WTC11 (cell line): ENCODE results near the gene IL16. TPM values are rescaled to one million over a fixed set of nuclear protein-coding genes. Genes with fewer than 3 reads are reported as not detected.

Source experiments
- ATAC-seq: fragments of 200-7000 bp; cut with Tn5 transposase; 2 replicates; pipeline ENCODE4 v1.10.0; 2021; ENCODE audit warnings: mild to moderate bottlenecking, moderate library complexity
- CTCF ChIA-PET: fragments of 300-600 bp; sonication (Branson Sonifier 250); formaldehyde crosslinking; loops from one replicate; lab custom pipeline; 2021; ENCODE audit warnings: antibody characterized with exemption; lab: Charles Lee
- POLR2A ChIA-PET: fragments of 350-600 bp; sonication (Branson Sonifier 250); formaldehyde crosslinking; loops from one replicate; lab custom pipeline; 2021; ENCODE audit warnings: antibody characterized with exemption; lab: Charles Lee
- DNase-seq: peaks from one replicate; pipeline ENCODE4 v3.0.0; 2021; ENCODE audit warnings: low spot score
- H3K27ac Mint-ChIP-seq: 2 replicates; pipeline ENCODE4 v1.8.0; 2021; ENCODE audit warnings: mixed read lengths
- H3K27me3 Mint-ChIP-seq: 2 replicates; pipeline ENCODE4 v1.8.0; 2021; ENCODE audit warnings: low read depth, mild to moderate bottlenecking, moderate library complexity, mixed read lengths
- H3K36me3 Mint-ChIP-seq: 2 replicates; pipeline ENCODE4 v1.8.0; 2021; ENCODE audit warnings: mixed read lengths
- H3K4me1 Mint-ChIP-seq: 2 replicates; pipeline ENCODE4 v1.8.0; 2022; ENCODE audit warnings: mixed read lengths
- H3K4me3 Mint-ChIP-seq: 2 replicates; pipeline ENCODE4 v1.8.0; 2021; ENCODE audit warnings: mild to moderate bottlenecking, moderate library complexity, mixed read lengths
- H3K9me3 Mint-ChIP-seq: 2 replicates; pipeline ENCODE4 v1.8.0; 2021; ENCODE audit warnings: mixed read lengths
- AR ChIP-seq: fragments of 250-450 bp; sonication (Bioruptor Pico); IDR thresholded peaks from 2 replicates; pipeline ENCODE4 v1.9.0; 2021; ENCODE audit warnings: mild to moderate bottlenecking
- CDX4 ChIP-seq: fragments of 250-450 bp; sonication (Bioruptor Pico); IDR thresholded peaks from 2 replicates; pipeline ENCODE4 v1.9.0; 2021; ENCODE audit warnings: moderate library complexity, mild to moderate bottlenecking, inconsistent platforms, borderline replicate concordance
- CTCF ChIP-seq: fragments of 200-600 bp; IDR thresholded peaks from 2 replicates; pipeline ENCODE4 v1.8.0; 2022; ENCODE audit warnings: antibody characterized with exemption
- E2F5 ChIP-seq: sonication (generic); formaldehyde crosslinking; IDR thresholded peaks from 2 replicates; pipeline ENCODE4 v1.8.1; 2022; ENCODE audit warnings: mild to moderate bottlenecking, moderate library complexity, missing genetic modification reagents
- GTF2I ChIP-seq: fragments of 250-450 bp; sonication (Bioruptor Pico); conservative IDR thresholded peaks from 2 replicates; pipeline ENCODE4 v1.4.0; 2021; ENCODE audit warnings: mild to moderate bottlenecking
- IRF1 ChIP-seq: sonication (generic); formaldehyde crosslinking; IDR thresholded peaks from 2 replicates; pipeline ENCODE4 v1.8.0; 2023; ENCODE audit warnings: missing genetic modification reagents
- KAT7 ChIP-seq: sonication (generic); formaldehyde crosslinking; IDR thresholded peaks from 2 replicates; pipeline ENCODE4 v1.8.1; 2023; ENCODE audit warnings: missing genetic modification reagents, mild to moderate bottlenecking, borderline replicate concordance
- NFE2L1 ChIP-seq: sonication (generic); formaldehyde crosslinking; IDR thresholded peaks from 2 replicates; pipeline ENCODE4 v1.8.1; 2023; ENCODE audit warnings: missing genetic modification reagents
- NFYB ChIP-seq: sonication (generic); formaldehyde crosslinking; conservative IDR thresholded peaks from 2 replicates; pipeline ENCODE4 v1.8.0; 2022; ENCODE audit warnings: low read depth, missing genetic modification reagents
- NR2C2 ChIP-seq: sonication (generic); formaldehyde crosslinking; IDR thresholded peaks from 2 replicates; pipeline ENCODE4 v1.8.0; 2022; ENCODE audit warnings: mild to moderate bottlenecking, missing genetic modification reagents
- OVOL2 ChIP-seq: fragments of 250-450 bp; sonication (Bioruptor Pico); IDR thresholded peaks from 2 replicates; pipeline ENCODE4 v1.9.0; 2021; ENCODE audit warnings: mild to moderate bottlenecking, borderline replicate concordance
- PRDM15 ChIP-seq: sonication (generic); formaldehyde crosslinking; IDR thresholded peaks from 2 replicates; pipeline ENCODE4 v1.8.0; 2022; ENCODE audit warnings: missing genetic modification reagents
- total RNA-seq: library from RNA; stranded (reverse); gene quantifications from 3 replicates; pipeline ENCODE4 v1.2.3, GENCODE V29; 2021
- TF ChIP-seq, protein P1 (sequence below): sonication (generic); formaldehyde crosslinking; IDR thresholded peaks from 2 replicates; pipeline ENCODE4 v1.8.1; 2023; ENCODE audit warnings: mild to moderate bottlenecking, missing genetic modification reagents
- TF ChIP-seq, protein P2 (sequence below): sonication (generic); formaldehyde crosslinking; IDR thresholded peaks from 2 replicates; pipeline ENCODE4 v1.8.1; 2022; ENCODE audit warnings: missing genetic modification reagents, borderline replicate concordance
- TF ChIP-seq, protein P3 (sequence below): fragments of 250-450 bp; sonication (Bioruptor Pico); IDR thresholded peaks from 2 replicates; pipeline ENCODE4 v1.8.0; 2021; ENCODE audit warnings: mild to moderate bottlenecking
- TF ChIP-seq, protein P4 (sequence below): sonication (generic); formaldehyde crosslinking; IDR thresholded peaks from 2 replicates; pipeline ENCODE4 v1.8.1; 2022; ENCODE audit warnings: low read depth, missing genetic modification reagents, borderline replicate concordance

Gene IL16
- total RNA-seq, 1 experiment from 2014 or later: 0.61 TPM

GRCh38 chr15:81343371-81343770 is 146.7 kb downstream of the IL16 start:
- H3K4me1 Mint-ChIP-seq: 0 out of 2 replicates have a peak, but pooled peaks cover 6% of the 10 kb centered on the region
- no peaks in the 10 kb centered on the region for H3K36me3 Mint-ChIP-seq
- DNase-seq: no peak
- ChIA-PET POLR2A (no interaction called here), CTCF (interaction anchor here (1.9 to 2.6 kb wide), 2 partner anchors 68 to 78 kb away, joined by 5 to 8 read pairs; no protein-coding TSS in a partner anchor)
- no peaks in the 10 kb centered on the region for H3K27me3 Mint-ChIP-seq
- ATAC-seq: no peak
- no peak overlapping the region for H3K27ac Mint-ChIP-seq
- H3K4me3 Mint-ChIP-seq: no peak overlapping the region
- no peak for TF ChIP-seq GTF2I (CRISPR knock-in tag)
- TF ChIP-seq, protein P1, sequence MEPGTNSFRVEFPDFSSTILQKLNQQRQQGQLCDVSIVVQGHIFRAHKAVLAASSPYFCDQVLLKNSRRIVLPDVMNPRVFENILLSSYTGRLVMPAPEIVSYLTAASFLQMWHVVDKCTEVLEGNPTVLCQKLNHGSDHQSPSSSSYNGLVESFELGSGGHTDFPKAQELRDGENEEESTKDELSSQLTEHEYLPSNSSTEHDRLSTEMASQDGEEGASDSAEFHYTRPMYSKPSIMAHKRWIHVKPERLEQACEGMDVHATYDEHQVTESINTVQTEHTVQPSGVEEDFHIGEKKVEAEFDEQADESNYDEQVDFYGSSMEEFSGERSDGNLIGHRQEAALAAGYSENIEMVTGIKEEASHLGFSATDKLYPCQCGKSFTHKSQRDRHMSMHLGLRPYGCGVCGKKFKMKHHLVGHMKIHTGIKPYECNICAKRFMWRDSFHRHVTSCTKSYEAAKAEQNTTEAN (CRISPR knock-in tag): no peak
- no peak for TF ChIP-seq AR
- TF ChIP-seq, protein P2, sequence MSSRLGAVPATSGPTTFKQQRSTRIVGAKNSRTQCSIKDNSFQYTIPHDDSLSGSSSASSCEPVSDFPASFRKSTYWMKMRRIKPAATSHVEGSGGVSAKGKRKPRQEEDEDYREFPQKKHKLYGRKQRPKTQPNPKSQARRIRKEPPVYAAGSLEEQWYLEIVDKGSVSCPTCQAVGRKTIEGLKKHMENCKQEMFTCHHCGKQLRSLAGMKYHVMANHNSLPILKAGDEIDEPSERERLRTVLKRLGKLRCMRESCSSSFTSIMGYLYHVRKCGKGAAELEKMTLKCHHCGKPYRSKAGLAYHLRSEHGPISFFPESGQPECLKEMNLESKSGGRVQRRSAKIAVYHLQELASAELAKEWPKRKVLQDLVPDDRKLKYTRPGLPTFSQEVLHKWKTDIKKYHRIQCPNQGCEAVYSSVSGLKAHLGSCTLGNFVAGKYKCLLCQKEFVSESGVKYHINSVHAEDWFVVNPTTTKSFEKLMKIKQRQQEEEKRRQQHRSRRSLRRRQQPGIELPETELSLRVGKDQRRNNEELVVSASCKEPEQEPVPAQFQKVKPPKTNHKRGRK (CRISPR knock-in tag): no peak
- no peak for TF ChIP-seq PRDM15 (CRISPR knock-in tag)
- no peak for TF ChIP-seq OVOL2
- 0 out of 2 replicates have a peak, but pooled peaks cover 3% of the 10 kb centered on the region for H3K9me3 Mint-ChIP-seq

GRCh38 chr15:81346611-81347010 is 149.9 kb downstream of the IL16 start:
- Mint-ChIP-seq H3K36me3 (no peaks in the 10 kb centered on the region), H3K4me3 (no peak overlapping the region), H3K4me1 (0 out of 2 replicates have a peak, but pooled peaks cover 7% of the 10 kb centered on the region), H3K9me3 (0 out of 2 replicates have a peak, but pooled peaks cover 3% of the 10 kb centered on the region), H3K27ac (no peak overlapping the region), H3K27me3 (no peaks in the 10 kb centered on the region)
- POLR2A ChIA-PET: no interaction called here
- ATAC-seq: no peak
- CTCF ChIA-PET: interaction anchor here (1.1 kb wide), 1 partner anchor 10 kb away, joined by 3 read pairs; no protein-coding TSS in a partner anchor
- no peak for DNase-seq
- TF ChIP-seq KAT7 (CRISPR knock-in tag) (no peak), CDX4 (CRISPR knock-in tag) (no peak), NR2C2 (CRISPR knock-in tag) (no peak), NFYB (CRISPR knock-in tag) (no peak), E2F5 (CRISPR knock-in tag) (no peak), CTCF (no peak), NFE2L1 (CRISPR knock-in tag) (no peak), IRF1 (no peak)
- TF ChIP-seq, protein P3, sequence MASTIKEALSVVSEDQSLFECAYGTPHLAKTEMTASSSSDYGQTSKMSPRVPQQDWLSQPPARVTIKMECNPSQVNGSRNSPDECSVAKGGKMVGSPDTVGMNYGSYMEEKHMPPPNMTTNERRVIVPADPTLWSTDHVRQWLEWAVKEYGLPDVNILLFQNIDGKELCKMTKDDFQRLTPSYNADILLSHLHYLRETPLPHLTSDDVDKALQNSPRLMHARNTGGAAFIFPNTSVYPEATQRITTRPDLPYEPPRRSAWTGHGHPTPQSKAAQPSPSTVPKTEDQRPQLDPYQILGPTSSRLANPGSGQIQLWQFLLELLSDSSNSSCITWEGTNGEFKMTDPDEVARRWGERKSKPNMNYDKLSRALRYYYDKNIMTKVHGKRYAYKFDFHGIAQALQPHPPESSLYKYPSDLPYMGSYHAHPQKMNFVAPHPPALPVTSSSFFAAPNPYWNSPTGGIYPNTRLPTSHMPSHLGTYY (CRISPR knock-in tag): no peak
- TF ChIP-seq, protein P4, sequence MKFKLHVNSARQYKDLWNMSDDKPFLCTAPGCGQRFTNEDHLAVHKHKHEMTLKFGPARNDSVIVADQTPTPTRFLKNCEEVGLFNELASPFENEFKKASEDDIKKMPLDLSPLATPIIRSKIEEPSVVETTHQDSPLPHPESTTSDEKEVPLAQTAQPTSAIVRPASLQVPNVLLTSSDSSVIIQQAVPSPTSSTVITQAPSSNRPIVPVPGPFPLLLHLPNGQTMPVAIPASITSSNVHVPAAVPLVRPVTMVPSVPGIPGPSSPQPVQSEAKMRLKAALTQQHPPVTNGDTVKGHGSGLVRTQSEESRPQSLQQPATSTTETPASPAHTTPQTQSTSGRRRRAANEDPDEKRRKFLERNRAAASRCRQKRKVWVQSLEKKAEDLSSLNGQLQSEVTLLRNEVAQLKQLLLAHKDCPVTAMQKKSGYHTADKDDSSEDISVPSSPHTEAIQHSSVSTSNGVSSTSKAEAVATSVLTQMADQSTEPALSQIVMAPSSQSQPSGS (CRISPR knock-in tag): no peak
